ENCODE data around the gene CST9.
"Not testable (repeated sequence)": the region's sequence is repeated elsewhere in the genome, so short reads cannot be mapped to it uniquely, and the experiment has no call there.

CST9 gene

DNA sequence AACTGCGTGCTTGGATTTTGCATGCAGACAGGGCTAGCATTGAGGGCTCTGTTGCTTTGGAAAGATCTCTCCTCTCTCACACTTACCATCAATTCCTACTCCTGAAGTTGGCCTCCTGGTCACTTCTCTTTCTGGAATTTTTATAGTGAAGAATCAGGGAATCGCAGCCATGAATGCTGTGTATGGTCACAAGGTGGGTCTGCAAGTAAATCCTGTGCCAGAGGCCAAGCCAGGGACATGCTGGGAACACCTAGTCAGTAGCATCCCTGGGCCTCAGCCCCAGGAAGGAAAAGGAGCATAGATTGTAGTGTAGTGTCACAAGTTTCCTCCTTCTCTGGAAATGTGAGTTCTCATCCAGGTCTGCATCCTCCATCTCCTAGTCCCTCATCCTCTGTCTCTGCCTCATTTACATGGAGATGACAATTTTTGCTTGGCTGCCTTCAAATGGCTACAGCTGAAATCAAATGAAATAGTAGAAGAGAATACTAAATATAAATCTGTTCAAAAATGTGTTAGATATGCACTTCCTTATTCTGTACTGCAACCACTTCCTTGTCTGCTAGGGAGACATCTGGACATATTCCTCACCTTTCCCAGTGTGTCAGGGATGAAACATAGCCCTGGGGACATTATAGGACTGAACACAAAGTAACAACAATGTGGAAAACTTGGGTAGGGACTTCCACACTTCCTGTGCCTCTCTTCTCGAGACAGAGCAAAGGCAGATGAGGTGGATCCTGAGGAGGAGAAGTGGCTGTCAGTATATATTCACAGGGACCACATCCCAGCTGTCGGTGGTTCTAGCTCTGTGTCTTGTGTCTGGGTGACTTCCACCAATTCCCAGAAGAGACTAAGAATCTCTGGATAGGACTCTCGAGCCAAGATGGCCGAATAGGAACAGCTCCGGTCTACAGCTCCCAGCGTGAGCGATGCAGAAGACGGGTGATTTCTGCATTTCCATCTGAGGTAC lies 17.0 kb downstream of the CST9 start:
- no peak for DNase-seq (ENCODE audit: low read depth, low spot score)

DNA sequence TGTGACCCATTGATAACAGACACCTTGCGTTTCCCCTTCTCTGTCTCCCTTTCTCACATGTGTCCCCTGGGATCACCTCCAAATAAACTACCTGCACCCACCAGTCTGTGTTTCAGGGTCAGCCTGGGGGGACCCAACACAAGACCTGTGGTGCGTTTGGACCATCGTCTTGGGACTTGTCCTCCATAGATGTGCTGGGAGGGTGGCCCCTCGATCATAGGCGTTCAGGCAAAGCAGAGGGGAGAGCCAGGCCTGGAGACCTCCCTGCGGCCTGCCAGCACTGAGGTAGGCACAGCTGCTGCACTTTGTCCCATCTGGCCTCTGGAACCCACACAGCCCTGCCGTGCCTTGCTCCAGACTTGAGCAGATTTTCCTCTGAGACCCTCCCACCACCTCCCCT lies 18.1 kb downstream of the CST9 start:
- DNase-seq (ENCODE audit: low read depth, low spot score) = no peak

- no peak for DNase-seq (ENCODE audit: low read depth, low spot score)
Measured at GRCh38 chr20:23586735-23587525, 18.8 kb downstream of the CST9 start.

DNA sequence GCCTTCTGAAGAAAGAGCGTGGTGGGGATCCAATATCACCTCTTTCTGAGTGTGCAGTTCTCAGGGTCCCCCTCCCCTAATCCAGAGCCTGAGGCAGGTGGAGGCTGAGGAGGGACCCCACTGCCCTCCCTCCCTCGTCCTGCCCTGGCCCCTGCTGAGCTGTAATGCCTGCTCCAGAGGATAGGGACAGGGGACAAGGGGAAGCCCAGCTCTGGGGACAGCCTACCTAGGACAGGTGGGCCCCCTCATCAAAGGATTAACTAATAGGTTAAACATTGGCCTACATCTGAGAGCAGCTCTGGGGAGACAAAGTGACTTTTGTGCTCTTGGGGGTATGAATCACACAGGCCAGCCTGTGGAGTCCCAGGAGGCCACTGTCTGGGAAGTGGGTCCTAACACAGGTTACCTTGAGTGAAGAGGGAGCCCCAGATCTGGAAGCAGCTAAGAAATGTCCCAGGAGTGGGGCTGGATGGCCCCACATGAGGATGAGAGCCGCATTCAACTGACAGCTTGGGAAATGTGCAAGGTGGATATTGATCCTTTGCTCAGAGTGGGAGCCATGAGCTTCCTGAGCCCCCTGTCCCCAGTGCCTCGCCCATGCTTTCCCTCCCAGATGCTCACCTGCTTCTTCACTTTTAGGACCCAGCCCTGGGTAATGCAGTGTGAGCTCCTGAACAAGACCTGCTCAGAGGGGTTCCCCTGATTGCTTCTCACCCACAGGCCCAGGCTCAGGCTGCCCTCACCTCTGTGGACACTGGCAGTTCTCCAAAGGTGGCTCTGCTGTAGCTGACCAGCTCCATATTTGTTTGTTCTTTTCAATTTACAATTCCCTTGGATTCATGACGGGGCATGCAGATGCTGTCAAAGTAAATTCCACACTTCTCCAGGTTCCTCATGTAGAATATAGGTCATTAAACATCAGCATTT lies 19.6 kb downstream of the CST9 start:
- DNase-seq (ENCODE audit: low read depth, low spot score) = no peak

DNA sequence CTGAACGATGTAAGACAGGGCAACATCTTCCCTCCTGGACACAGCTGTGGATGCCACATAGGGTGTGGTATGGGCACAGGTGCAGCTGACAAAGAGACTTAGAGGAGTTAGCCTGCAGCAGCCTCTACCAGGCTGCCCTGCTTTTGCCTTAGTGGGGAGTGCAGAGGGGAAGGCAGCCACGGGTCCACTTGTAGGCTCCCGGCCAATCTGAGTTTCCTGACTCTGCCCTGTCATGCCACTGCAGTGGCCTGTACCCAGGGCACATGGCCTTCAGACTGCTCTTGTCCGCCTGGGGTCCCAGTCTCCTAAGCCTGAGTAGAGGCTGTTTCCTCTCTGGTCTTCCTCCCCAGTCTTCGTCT lies 20.3 kb downstream of the CST9 start:
- no peak for DNase-seq (ENCODE audit: low read depth, low spot score)

- DNase-seq (ENCODE audit: low read depth, low spot score) = no peak
Measured at GRCh38 chr20:23584434-23585199, 21.1 kb downstream of the CST9 start.

GRCh38 chr20:23583526-23583925 lies 22.2 kb downstream of the CST9 start:
- no peak for DNase-seq (ENCODE audit: low read depth, low spot score)

DNA sequence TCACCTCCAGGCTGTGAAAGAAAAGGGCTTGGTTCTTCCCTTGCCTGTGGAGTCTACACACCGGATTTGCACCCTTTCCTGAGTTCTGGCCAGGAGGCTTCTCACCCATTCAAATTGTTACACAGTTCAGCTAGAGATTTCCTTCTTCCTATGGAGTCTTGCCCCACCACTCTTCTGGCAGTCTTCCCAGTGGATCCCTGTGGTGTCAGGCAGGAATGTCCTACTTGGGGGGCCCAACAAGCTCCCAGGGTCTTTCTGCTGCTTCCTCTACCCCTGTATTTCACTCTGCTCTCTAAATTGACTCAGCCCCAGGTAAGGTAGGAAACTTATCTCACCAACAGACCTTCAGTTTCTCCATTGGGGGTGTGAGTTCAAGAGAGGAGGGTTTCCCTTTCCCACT lies 23.4 kb downstream of the CST9 start:
- DNase-seq (ENCODE audit: low read depth, low spot score) = no peak

- DNase-seq (ENCODE audit: low read depth, low spot score) = not testable (repeated sequence)
Measured at GRCh38 chr20:23581833-23582232, 23.9 kb downstream of the CST9 start.

GRCh38 chr20:23574977-23575376 lies 30.7 kb downstream of the CST9 start:
- DNase-seq (ENCODE audit: low read depth, low spot score) = no peak

- DNase-seq (ENCODE audit: low read depth, low spot score) = no peak
Measured at GRCh38 chr20:23570178-23570760, 35.4 kb downstream of the CST9 start.

- DNase-seq (ENCODE audit: low read depth, low spot score) = no peak
Measured at GRCh38 chr20:23569570-23569969, 36.1 kb downstream of the CST9 start.

DNA sequence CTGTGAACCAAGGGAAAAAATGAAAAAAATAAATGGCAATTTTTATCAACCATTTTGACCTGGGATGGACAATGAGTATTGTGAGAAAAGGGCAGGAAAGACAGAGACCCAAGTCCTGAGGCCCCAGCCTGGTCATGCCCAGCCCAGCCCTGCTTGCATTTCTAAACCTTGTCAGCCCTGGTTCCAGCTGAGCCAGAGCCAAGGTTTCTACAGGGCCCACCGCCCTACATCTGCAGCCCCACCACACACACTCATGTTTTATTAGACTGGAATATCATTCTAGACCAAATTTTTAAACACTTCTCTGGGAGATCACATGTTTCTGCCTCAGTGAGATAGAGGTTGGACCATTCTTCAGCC lies 36.8 kb downstream of the CST9 start:
- no peak for DNase-seq (ENCODE audit: low read depth, low spot score)

DNA sequence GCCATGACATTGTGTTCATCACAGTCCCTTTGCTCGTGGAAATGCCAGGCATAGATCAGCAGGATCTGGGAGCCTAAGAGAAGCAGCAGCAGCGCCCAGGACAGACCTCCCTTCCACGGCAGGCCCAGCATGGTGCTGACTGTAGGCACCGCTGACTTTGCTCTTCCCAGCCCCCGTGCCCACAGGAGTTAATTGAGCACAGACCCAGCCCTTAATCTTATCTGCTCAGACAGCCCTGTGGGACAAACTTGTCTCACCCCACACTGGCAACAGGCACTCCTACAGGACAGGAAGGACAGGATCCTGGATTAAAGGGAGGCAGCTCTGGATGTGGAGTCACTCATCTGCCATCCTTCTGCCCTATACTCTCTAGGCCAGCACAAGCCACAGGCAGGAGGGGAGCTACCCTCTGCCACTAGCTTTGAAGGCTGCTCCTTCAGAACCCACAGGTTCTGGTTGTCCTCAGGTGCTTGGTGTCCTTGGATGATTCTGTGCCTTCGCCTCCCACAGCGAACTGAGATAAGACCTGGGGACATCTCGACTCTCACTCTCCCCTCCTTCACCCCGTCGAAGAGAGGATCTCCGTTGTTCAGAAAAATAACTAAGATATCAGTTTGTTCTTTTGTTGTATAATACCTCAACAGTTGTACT lies 37.3 kb downstream of the CST9 start, which contains the start of gene CST9L:
TSS of gene CST9L (minus strand) at position 165 of the 651 bp plus-strand sequence. CDS start at position 131, 34 bp downstream.
- no peak for DNase-seq (ENCODE audit: low read depth, low spot score)

DNA sequence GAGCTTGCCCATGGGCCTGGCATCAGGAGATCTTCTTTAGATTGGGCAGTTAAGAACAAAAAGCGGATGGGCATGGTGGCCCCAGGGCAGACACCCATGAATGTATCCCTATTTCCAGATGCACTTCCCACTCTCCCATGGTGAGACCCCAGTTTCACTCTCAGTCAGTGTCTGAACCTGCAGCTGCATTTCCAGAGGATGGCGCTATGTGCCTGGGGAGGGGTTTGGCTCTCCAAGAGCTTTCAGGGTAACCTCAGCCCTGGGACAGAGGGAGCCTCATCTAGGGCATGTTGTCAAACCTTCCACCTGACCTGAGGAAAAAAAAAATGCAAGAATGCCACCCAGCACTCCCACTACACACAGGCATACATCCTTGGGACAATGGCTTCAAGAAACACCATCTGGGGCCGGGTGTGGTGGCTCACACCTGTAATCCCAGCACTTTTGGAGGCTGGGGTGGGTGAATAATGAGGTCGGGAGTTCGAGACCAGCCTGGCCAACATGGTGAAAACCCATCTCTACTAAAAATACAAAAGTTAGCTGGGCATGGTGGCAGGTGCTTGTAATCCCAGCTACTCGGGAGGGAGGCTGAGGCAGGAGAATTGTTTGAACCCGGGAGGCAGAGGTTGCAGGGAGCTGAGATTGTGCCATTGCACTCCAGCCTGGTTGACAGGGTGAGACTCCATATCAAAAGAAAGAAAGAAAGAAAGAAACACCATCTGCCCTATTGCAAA lies 39.4 kb downstream of the CST9 start:
- no peak for DNase-seq (ENCODE audit: low read depth, low spot score)

- no peak for DNase-seq (ENCODE audit: low read depth, low spot score)
Measured at GRCh38 chr20:23565503-23566045, 40.1 kb downstream of the CST9 start.

- DNase-seq (ENCODE audit: low read depth, low spot score) = no peak
Measured at GRCh38 chr20:23564927-23565326, 40.8 kb downstream of the CST9 start.

DNA sequence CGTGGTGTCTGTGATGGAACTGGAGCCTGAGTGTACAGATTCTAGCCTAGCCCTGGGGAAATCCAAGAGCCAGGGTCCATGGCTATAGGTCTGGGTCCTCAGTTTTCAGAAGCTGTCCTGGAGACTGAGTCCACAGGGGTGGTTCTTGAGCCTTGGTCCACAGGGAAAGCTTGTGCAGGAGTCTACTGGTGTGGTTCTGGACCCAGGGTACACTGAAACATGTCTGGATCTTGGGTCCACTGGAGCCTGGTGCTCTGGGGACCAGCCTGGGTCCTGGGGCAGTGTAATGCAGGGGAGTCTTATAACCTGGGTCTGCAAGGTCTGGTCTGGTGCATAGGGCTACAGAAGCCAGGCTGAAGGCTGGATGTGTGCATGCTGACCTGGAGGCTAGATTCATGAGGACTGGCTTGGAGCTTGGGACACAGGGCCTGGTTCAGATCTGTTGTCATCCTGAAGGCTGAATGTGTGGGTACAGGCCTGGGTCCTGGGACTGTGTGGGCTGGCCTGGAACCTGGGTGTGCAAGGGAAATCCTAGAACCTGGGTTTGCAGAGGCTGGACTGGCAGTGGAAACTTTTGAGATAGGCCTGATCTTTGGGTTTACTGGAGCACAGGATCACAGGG lies 42.9 kb downstream of the CST9 start:
- DNase-seq (ENCODE audit: low read depth, low spot score) = no peak

GRCh38 chr20:23554401-23554800 lies 51.3 kb downstream of the CST9 start:
- no peak for DNase-seq (ENCODE audit: low read depth, low spot score)
